ENCODE results near the gene B4GALNT2. TPM values are rescaled to one million over a fixed set of nuclear protein-coding genes. Genes with fewer than 3 reads are reported as not detected.

Gene B4GALNT2
- total RNA-seq, 1 experiment from 2014 or later, result 0.29 TPM

DNA sequence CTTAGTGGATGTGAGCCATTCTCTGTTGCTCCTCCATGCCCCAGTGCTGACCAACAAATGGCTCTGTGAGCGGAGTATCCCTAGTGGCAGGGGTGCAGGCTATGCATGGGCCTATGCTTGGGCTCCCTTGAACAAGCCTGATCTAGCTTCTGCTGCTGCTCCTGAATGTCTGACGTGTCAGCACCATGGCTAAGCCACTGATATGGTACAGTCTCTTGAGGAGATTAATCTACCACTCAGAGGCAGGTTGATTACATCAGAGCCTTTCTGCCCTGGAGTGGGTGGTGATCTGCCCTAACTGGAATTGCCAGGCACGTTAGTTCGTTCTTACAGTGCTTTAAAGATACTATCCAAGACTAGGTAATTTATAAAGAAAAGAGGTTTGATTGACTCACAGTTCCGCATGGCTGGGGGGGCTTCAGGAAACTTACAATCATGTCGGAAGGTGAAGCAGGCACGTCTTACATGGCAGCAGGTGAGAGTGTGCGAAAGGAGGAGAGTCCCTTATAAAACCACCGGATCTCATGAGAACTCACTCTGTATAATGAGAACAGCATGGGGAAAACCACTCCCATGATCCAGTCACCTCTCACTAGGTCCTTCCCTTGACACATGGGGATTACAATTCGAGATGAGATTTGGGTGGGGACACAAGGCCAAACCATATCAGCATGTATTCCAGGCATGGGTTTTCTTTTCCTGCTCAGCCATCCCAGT is 41.5 kb upstream of the B4GALNT2 start:
- no peak overlapping the region for H2AFZ ChIP-seq (ENCODE audit: low read length)
- H4K20me1 ChIP-seq (ENCODE audit: low read length), result no peaks in the 10 kb centered on the region
- DNase-seq (no peak), ATAC-seq (no peak)
- POLR2A ChIA-PET (ENCODE audit: unreplicated experiment), result no interaction called here
- no peaks in the 10 kb centered on the region for H3K36me3 ChIP-seq (ENCODE audit: low read depth, low read length)
- no peak overlapping the region for H3K4me3 ChIP-seq (ENCODE audit: low read length)
- intact Hi-C loops (cut with micrococcal nuclease), result no loop called here
- no peaks in the 10 kb centered on the region for H3K79me2 ChIP-seq (ENCODE audit: low read length)
- H3K4me2 ChIP-seq (ENCODE audit: low read length), result no peak overlapping the region
- BruUV-seq (replicated peaks), result no TSS peak
- CTCF ChIA-PET, result no interaction called here
- TF ChIP-seq EZH2 (IDR thresholded peaks at IDR 0.05; ENCODE audit: low read length, unreplicated experiment) (no peak), EZH2phosphoT487 (IDR thresholded peaks at IDR 0.05; ENCODE audit: borderline replicate concordance, low read length) (no peak)
- TF ChIP-seq, protein P1, sequence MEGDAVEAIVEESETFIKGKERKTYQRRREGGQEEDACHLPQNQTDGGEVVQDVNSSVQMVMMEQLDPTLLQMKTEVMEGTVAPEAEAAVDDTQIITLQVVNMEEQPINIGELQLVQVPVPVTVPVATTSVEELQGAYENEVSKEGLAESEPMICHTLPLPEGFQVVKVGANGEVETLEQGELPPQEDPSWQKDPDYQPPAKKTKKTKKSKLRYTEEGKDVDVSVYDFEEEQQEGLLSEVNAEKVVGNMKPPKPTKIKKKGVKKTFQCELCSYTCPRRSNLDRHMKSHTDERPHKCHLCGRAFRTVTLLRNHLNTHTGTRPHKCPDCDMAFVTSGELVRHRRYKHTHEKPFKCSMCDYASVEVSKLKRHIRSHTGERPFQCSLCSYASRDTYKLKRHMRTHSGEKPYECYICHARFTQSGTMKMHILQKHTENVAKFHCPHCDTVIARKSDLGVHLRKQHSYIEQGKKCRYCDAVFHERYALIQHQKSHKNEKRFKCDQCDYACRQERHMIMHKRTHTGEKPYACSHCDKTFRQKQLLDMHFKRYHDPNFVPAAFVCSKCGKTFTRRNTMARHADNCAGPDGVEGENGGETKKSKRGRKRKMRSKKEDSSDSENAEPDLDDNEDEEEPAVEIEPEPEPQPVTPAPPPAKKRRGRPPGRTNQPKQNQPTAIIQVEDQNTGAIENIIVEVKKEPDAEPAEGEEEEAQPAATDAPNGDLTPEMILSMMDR (conservative IDR thresholded peaks at IDR 0.05; ENCODE audit: low read depth, low read length), result no peak
- H3K27ac ChIP-seq (ENCODE audit: low read length), result no peak overlapping the region
- no peak overlapping the region for H3K9ac ChIP-seq (ENCODE audit: low read length)
- no peaks in the 10 kb centered on the region for H3K9me3 ChIP-seq (ENCODE audit: low read length)
- no peaks in the 10 kb centered on the region for H3K9me2 ChIP-seq (replicated peaks; ENCODE audit: low read length)
- peaks cover 3% of the 10 kb centered on the region for H3F3A ChIP-seq (ENCODE audit: low read length, unreplicated experiment)
- peaks cover 8% of the 10 kb centered on the region; the same call in 1 of the 2 replicates for H3K4me1 ChIP-seq (ENCODE audit: insufficient read depth, low read length)
- H3K27me3 ChIP-seq (ENCODE audit: low read length), result no peaks in the 10 kb centered on the region

DNA sequence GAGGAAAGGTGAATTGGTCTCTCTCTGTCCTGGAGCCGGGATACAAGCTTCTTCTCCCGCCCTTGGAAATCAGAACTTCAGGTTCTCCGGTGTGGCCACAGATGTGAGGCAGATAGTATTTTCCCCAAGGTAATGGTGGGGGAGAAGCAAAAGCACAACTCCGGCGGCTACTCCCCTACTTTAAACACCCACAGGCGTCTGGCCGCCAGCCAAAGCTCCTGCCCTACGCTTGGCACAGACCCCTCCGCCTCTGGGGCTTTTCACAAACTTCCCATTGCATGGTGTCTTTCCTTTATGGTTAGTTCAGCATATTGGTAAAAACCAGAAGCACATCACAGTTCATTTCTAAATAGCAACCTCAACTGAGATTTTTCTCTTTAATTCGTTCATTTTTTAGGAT is 39.4 kb upstream of the B4GALNT2 start:
- ChIA-PET CTCF (interaction anchor here (0.6 kb wide), 1 partner anchor 15 kb away, joined by 3 read pairs; no protein-coding TSS in a partner anchor), POLR2A (ENCODE audit: unreplicated experiment) (no interaction called here)
- H3K27ac ChIP-seq (ENCODE audit: low read length), result no peak overlapping the region
- no peak overlapping the region for H3K9ac ChIP-seq (ENCODE audit: low read length)
- no peaks in the 10 kb centered on the region for H3K9me3 ChIP-seq (ENCODE audit: low read length)
- BruUV-seq (replicated peaks), result no TSS peak
- TF ChIP-seq EZH2 (IDR thresholded peaks at IDR 0.05; ENCODE audit: low read length, unreplicated experiment) (no peak), EZH2phosphoT487 (IDR thresholded peaks at IDR 0.05; ENCODE audit: borderline replicate concordance, low read length) (no peak)
- TF ChIP-seq, protein P1 (conservative IDR thresholded peaks at IDR 0.05; ENCODE audit: low read depth, low read length), result no peak
- H4K20me1 ChIP-seq (ENCODE audit: low read length), result no peaks in the 10 kb centered on the region
- H3K36me3 ChIP-seq (ENCODE audit: low read depth, low read length), result no peaks in the 10 kb centered on the region
- H3K4me2 ChIP-seq (ENCODE audit: low read length), result 0 out of 2 replicates have a peak overlapping the region, but pooled peaks have one; percentile 24
- H3K79me2 ChIP-seq (ENCODE audit: low read length), result no peaks in the 10 kb centered on the region
- H3K4me3 ChIP-seq (ENCODE audit: low read length), result no peak overlapping the region
- DNase-seq, result peak; percentile 37
- ATAC-seq, result no peak
- H2AFZ ChIP-seq (ENCODE audit: low read length), result peak overlapping the region; percentile 24; the same call in 1 of the 2 replicates
- no peaks in the 10 kb centered on the region for H3K9me2 ChIP-seq (replicated peaks; ENCODE audit: low read length)
- peaks cover 8% of the 10 kb centered on the region; the same call in 1 of the 2 replicates for H3K4me1 ChIP-seq (ENCODE audit: insufficient read depth, low read length)
- peaks cover 3% of the 10 kb centered on the region for H3F3A ChIP-seq (ENCODE audit: low read length, unreplicated experiment)
- intact Hi-C loops (cut with micrococcal nuclease), result no loop called here
- H3K27me3 ChIP-seq (ENCODE audit: low read length), result no peaks in the 10 kb centered on the region

DNA sequence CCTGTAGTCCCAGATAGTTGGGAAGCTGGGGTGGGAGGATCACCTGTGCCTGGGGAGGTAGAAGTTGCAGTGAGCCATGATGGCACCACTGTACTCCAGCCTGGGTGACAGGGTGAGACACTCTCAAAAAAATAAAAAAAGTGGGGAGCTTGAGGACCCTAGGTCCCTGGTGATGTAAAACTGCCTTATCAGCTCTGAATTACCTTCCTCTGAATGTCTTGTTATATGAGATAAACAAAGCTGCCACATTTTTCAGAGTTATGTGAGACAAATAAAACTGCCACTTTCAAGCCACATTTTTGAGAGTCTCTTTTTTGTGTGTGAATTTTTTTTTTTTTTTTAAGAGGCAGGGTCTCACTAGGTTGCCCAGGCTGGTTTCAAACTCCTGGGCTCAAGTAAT is 32.0 kb upstream of the B4GALNT2 start:
- TF ChIP-seq, protein P1 (conservative IDR thresholded peaks at IDR 0.05; ENCODE audit: low read depth, low read length), result no peak
- TF ChIP-seq EZH2phosphoT487 (IDR thresholded peaks at IDR 0.05; ENCODE audit: borderline replicate concordance, low read length), result no peak
- no peak for TF ChIP-seq EZH2 (IDR thresholded peaks at IDR 0.05; ENCODE audit: low read length, unreplicated experiment)
- ATAC-seq, result no peak
- H3K4me2 ChIP-seq (ENCODE audit: low read length), result peak overlapping the region; percentile 50

More for the DNA sequence above, 32.0 kb upstream of the B4GALNT2 start:
- H3K4me3 ChIP-seq (ENCODE audit: low read length), result no peak overlapping the region
- intact Hi-C loops (cut with micrococcal nuclease), result no loop called here
- no peak overlapping the region for H2AFZ ChIP-seq (ENCODE audit: low read length)
- no peaks in the 10 kb centered on the region for H4K20me1 ChIP-seq (ENCODE audit: low read length)
- no TSS peak for BruUV-seq (replicated peaks)
- CTCF ChIA-PET, result interaction anchor here (0.6 kb wide), 1 partner anchor 20 kb away, joined by 7 read pairs; no protein-coding TSS in a partner anchor
- no peaks in the 10 kb centered on the region for H3K9me3 ChIP-seq (ENCODE audit: low read length)
- 0 out of 2 replicates have a peak overlapping the region, but pooled peaks have one; percentile 2 for H3K9ac ChIP-seq (ENCODE audit: low read length)
- peaks cover 20% of the 10 kb centered on the region for H3K4me1 ChIP-seq (ENCODE audit: insufficient read depth, low read length)
- no peaks in the 10 kb centered on the region for H3K79me2 ChIP-seq (ENCODE audit: low read length)
- H3K27me3 ChIP-seq (ENCODE audit: low read length), result no peaks in the 10 kb centered on the region
- no peaks in the 10 kb centered on the region for H3K9me2 ChIP-seq (replicated peaks; ENCODE audit: low read length)
- H3K27ac ChIP-seq (ENCODE audit: low read length), result peak overlapping the region; percentile 96
- H3K36me3 ChIP-seq (ENCODE audit: low read depth, low read length), result no peaks in the 10 kb centered on the region
- H3F3A ChIP-seq (ENCODE audit: low read length, unreplicated experiment), result peaks cover 9% of the 10 kb centered on the region
- DNase-seq, result no peak
- POLR2A ChIA-PET (ENCODE audit: unreplicated experiment), result interaction anchor here (0.6 to 0.7 kb wide), 2 partner anchors 24 to 407 kb away, joined by 4 to 10 read pairs; no protein-coding TSS in a partner anchor

All from PC-3 (cell line).